Activated CD4-positive, alpha-beta T cell treated with anti-CD3 and anti-CD28 coated beads, Interleukin-10, Interleukin-2, amounts not matched to agents 100 ng/mL and 50 ng/mL, durations not matched to agents 16 hours and 8 hours (primary cell): Measurements from ENCODE around the gene C2orf81.
"Not testable (repeated sequence)": the region's sequence is repeated elsewhere in the genome, so short reads cannot be mapped to it uniquely, and the experiment has no call there.

Source experiments
- DNase-seq: peaks from one replicate; pipeline ENCODE4 v3.0.0-alpha.2; 2020

Gene C2orf81

GRCh38 chr2:74421221-74421870 is at the start of gene C2orf81, which contains the start of gene WDR54:
Gene C2orf81, minus strand, starts transcription at chr2:74421619. Its CDS starts 59 bp downstream, at chr2:74421560.
Gene WDR54, plus strand, starts transcription at chr2:74421730. Its CDS starts 424 bp downstream, at chr2:74422154.
- DNase-seq: peak; percentile 97

- DNase-seq: not testable (repeated sequence)
These were observed 49.3 kb upstream of the C2orf81 start for GRCh38 chr2:74470742-74471141.

GRCh38 chr2:74464406-74464805 is 43.0 kb upstream of the C2orf81 start:
- DNase-seq: no peak

GRCh38 chr2:74462786-74463105 is 41.3 kb upstream of the C2orf81 start:
- DNase-seq: no peak

- DNase-seq: no peak
These were observed 40.8 kb upstream of the C2orf81 start for GRCh38 chr2:74462054-74462785.

- no peak for DNase-seq
These were observed 40.0 kb upstream of the C2orf81 start for GRCh38 chr2:74461187-74462053.

- not testable (repeated sequence) for DNase-seq
These were observed 38.8 kb upstream of the C2orf81 start for GRCh38 chr2:74460187-74460586.

- DNase-seq: not testable (repeated sequence)
These were observed 38.2 kb upstream of the C2orf81 start for GRCh38 chr2:74459503-74460118.

- no peak for DNase-seq
These were observed 37.5 kb upstream of the C2orf81 start for GRCh38 chr2:74458938-74459363.

GRCh38 chr2:74458132-74458937 is 36.9 kb upstream of the C2orf81 start, which contains the start of gene WBP1:
Gene WBP1, plus strand, starts transcription at chr2:74458438. Its CDS starts 165 bp downstream, at chr2:74458603.
- DNase-seq: peak; percentile 100

- DNase-seq: peak; percentile 86
These were observed 36.2 kb upstream of the C2orf81 start for GRCh38 chr2:74457549-74458131.

GRCh38 chr2:74457129-74457548 is 35.7 kb upstream of the C2orf81 start:
- no peak for DNase-seq

GRCh38 chr2:74454654-74455511 is 33.5 kb upstream of the C2orf81 start, which contains the start of gene INO80B:
Gene INO80B, plus strand, starts transcription at chr2:74455087. Its CDS starts 30 bp downstream, at chr2:74455117.
- peak; percentile 99 for DNase-seq

- no peak for DNase-seq
These were observed 29.3 kb upstream of the C2orf81 start for GRCh38 chr2:74450570-74451190.

GRCh38 chr2:74448771-74449170 is 27.4 kb upstream of the C2orf81 start:
- DNase-seq: no peak

GRCh38 chr2:74447230-74447999 is 26.0 kb upstream of the C2orf81 start:
- no peak for DNase-seq

- DNase-seq: no peak
These were observed 23.3 kb upstream of the C2orf81 start for GRCh38 chr2:74444498-74445318.
